Measurements from ENCODE around the gene HIBADH.

HIBADH gene

GRCh38 chr7:27487509-27487908 lies 175.2 kb downstream of the HIBADH start:
- DNase-seq (ENCODE audit: low read depth): no peak

- no peak for DNase-seq (ENCODE audit: low read depth)
These were observed 178.2 kb downstream of the HIBADH start for GRCh38 chr7:27484451-27484850.

GRCh38 chr7:27482219-27482618 lies 180.5 kb downstream of the HIBADH start:
- no peak for DNase-seq (ENCODE audit: low read depth)

GRCh38 chr7:27478556-27478955 lies 184.1 kb downstream of the HIBADH start:
- no peak for DNase-seq (ENCODE audit: low read depth)

GRCh38 chr7:27478084-27478483 lies 184.6 kb downstream of the HIBADH start:
- DNase-seq (ENCODE audit: low read depth): no peak

- DNase-seq (ENCODE audit: low read depth): no peak
These were observed 186.2 kb downstream of the HIBADH start for GRCh38 chr7:27476493-27476892.
